Measurements from ENCODE around the gene BBOF1. TPM values are rescaled to one million over a fixed set of nuclear protein-coding genes. Genes with fewer than 3 reads are reported as not detected.

The BBOF1 gene
- total and polyA plus RNA-seq, 9 of the 15 experiments (the other 6 are each of a cell fraction or from before 2014, with no cell fraction given) = 1.3 to 4.9 (median 4.2) TPM

DNA sequence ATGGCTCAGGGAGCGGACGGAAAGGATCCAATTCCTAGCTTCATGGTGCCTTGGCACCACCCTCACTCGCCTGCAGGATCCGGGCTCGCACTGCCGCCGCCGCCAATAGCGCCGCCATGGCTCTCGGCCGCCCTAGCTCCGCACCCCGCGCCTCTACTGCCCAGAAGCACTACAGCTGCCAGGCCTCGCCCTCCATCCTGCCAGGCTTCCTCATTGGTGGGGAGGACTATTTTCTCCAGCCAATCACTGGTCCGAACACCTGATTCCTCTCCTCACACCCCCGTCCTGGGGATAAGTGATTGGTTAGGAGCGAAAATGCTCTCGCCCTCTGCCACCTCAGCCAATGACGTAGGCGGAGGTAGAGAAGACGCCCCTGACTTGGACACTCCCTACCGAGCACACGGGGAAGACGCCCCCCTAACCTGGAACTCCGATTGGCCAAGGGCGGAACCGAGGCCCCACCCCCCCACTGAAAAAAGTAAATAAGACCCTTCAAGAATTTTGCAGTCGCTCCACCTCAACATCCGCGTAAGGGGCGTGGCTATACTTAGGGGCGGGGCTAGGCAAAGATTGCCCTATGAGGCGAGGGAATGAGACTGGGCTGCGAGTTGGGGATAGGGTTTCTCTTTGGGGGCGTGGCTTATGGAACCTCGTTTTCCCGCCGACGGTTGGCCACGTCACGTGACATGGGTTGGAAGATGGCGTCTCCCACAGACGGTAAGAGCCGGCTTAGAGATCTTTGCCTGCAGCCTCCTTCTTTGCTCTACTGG lies 65.3 kb downstream of the BBOF1 start, which contains the start of the genes ALDH6A1 and LIN52 (continued):
- TF ChIP-seq, protein P1, sequence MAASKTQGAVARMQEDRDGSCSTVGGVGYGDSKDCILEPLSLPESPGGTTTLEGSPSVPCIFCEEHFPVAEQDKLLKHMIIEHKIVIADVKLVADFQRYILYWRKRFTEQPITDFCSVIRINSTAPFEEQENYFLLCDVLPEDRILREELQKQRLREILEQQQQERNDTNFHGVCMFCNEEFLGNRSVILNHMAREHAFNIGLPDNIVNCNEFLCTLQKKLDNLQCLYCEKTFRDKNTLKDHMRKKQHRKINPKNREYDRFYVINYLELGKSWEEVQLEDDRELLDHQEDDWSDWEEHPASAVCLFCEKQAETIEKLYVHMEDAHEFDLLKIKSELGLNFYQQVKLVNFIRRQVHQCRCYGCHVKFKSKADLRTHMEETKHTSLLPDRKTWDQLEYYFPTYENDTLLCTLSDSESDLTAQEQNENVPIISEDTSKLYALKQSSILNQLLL (CRISPR knock-in tag; IDR thresholded peaks at IDR 0.05; ENCODE audit: borderline replicate concordance) = no peak
- TF ChIP-seq, protein P2, sequence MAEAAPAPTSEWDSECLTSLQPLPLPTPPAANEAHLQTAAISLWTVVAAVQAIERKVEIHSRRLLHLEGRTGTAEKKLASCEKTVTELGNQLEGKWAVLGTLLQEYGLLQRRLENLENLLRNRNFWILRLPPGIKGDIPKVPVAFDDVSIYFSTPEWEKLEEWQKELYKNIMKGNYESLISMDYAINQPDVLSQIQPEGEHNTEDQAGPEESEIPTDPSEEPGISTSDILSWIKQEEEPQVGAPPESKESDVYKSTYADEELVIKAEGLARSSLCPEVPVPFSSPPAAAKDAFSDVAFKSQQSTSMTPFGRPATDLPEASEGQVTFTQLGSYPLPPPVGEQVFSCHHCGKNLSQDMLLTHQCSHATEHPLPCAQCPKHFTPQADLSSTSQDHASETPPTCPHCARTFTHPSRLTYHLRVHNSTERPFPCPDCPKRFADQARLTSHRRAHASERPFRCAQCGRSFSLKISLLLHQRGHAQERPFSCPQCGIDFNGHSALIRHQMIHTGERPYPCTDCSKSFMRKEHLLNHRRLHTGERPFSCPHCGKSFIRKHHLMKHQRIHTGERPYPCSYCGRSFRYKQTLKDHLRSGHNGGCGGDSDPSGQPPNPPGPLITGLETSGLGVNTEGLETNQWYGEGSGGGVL (CRISPR knock-in tag; IDR thresholded peaks at IDR 0.05) = no peak
- TF ChIP-seq, protein P3, sequence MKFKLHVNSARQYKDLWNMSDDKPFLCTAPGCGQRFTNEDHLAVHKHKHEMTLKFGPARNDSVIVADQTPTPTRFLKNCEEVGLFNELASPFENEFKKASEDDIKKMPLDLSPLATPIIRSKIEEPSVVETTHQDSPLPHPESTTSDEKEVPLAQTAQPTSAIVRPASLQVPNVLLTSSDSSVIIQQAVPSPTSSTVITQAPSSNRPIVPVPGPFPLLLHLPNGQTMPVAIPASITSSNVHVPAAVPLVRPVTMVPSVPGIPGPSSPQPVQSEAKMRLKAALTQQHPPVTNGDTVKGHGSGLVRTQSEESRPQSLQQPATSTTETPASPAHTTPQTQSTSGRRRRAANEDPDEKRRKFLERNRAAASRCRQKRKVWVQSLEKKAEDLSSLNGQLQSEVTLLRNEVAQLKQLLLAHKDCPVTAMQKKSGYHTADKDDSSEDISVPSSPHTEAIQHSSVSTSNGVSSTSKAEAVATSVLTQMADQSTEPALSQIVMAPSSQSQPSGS (CRISPR knock-in tag; IDR thresholded peaks at IDR 0.05) = no peak
- TF ChIP-seq ARNT (IDR thresholded peaks at IDR 0.05) = peak in 1 of 2 experiments; percentile 81; a peak in 1 of 4 replicates
- no peak for TF ChIP-seq CHD4 (IDR thresholded peaks at IDR 0.05; ENCODE audit: insufficient read depth, insufficient replicate concordance, low read depth, low read length, poor library complexity, severe bottlenecking)
- no peak for TF ChIP-seq ZFP30 (CRISPR knock-in tag; IDR thresholded peaks at IDR 0.05; ENCODE audit: borderline replicate concordance)
- no peak for TF ChIP-seq ZNF354B (CRISPR knock-in tag; IDR thresholded peaks at IDR 0.05)
- TF ChIP-seq, protein P4, sequence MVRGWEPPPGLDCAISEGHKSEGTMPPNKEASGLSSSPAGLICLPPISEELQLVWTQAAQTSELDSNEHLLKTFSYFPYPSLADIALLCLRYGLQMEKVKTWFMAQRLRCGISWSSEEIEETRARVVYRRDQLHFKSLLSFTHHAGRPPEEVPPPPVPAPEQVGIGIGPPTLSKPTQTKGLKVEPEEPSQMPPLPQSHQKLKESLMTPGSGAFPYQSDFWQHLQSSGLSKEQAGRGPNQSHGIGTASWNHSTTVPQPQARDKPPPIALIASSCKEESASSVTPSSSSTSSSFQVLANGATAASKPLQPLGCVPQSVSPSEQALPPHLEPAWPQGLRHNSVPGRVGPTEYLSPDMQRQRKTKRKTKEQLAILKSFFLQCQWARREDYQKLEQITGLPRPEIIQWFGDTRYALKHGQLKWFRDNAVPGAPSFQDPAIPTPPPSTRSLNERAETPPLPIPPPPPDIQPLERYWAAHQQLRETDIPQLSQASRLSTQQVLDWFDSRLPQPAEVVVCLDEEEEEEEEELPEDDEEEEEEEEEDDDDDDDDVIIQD (CRISPR knock-in tag; IDR thresholded peaks at IDR 0.05) = no peak
- TF ChIP-seq, protein P5, sequence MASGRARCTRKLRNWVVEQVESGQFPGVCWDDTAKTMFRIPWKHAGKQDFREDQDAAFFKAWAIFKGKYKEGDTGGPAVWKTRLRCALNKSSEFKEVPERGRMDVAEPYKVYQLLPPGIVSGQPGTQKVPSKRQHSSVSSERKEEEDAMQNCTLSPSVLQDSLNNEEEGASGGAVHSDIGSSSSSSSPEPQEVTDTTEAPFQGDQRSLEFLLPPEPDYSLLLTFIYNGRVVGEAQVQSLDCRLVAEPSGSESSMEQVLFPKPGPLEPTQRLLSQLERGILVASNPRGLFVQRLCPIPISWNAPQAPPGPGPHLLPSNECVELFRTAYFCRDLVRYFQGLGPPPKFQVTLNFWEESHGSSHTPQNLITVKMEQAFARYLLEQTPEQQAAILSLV (tag; IDR thresholded peaks at IDR 0.05) = no peak
- TF ChIP-seq ELF4 (CRISPR knock-in tag; IDR thresholded peaks at IDR 0.05) = no peak
- TF ChIP-seq MXI1 (IDR thresholded peaks at IDR 0.05; ENCODE audit: low read depth, low read length) = no peak
- no peak for TF ChIP-seq ZNF143 (CRISPR knock-in tag; IDR thresholded peaks at IDR 0.05)
- TF ChIP-seq ASH1L (IDR thresholded peaks at IDR 0.05; ENCODE audit: borderline replicate concordance, low read depth, partially characterized antibody) = peak; percentile 81
- TF ChIP-seq, protein P6, sequence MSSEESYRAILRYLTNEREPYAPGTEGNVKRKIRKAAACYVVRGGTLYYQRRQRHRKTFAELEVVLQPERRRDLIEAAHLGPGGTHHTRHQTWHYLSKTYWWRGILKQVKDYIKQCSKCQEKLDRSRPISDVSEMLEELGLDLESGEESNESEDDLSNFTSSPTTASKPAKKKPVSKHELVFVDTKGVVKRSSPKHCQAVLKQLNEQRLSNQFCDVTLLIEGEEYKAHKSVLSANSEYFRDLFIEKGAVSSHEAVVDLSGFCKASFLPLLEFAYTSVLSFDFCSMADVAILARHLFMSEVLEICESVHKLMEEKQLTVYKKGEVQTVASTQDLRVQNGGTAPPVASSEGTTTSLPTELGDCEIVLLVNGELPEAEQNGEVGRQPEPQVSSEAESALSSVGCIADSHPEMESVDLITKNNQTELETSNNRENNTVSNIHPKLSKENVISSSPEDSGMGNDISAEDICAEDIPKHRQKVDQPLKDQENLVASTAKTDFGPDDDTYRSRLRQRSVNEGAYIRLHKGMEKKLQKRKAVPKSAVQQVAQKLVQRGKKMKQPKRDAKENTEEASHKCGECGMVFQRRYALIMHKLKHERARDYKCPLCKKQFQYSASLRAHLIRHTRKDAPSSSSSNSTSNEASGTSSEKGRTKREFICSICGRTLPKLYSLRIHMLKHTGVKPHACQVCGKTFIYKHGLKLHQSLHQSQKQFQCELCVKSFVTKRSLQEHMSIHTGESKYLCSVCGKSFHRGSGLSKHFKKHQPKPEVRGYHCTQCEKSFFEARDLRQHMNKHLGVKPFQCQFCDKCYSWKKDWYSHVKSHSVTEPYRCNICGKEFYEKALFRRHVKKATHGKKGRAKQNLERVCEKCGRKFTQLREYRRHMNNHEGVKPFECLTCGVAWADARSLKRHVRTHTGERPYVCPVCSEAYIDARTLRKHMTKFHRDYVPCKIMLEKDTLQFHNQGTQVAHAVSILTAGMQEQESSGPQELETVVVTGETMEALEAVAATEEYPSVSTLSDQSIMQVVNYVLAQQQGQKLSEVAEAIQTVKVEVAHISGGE (CRISPR knock-in tag; IDR thresholded peaks at IDR 0.05) = no peak

All from K562 (cell line).